ENCODE measurements around the gene PLD1. TPM values are rescaled to one million over a fixed set of nuclear protein-coding genes. Genes with fewer than 3 reads are reported as not detected.
A peak's percentile ranks its signal among the peaks of the same experiment; 100 is the strongest.

The PLD1 gene
- total RNA-seq, 2 donors from 2014 or later, result 12.8 to 15.8 TPM

DNA sequence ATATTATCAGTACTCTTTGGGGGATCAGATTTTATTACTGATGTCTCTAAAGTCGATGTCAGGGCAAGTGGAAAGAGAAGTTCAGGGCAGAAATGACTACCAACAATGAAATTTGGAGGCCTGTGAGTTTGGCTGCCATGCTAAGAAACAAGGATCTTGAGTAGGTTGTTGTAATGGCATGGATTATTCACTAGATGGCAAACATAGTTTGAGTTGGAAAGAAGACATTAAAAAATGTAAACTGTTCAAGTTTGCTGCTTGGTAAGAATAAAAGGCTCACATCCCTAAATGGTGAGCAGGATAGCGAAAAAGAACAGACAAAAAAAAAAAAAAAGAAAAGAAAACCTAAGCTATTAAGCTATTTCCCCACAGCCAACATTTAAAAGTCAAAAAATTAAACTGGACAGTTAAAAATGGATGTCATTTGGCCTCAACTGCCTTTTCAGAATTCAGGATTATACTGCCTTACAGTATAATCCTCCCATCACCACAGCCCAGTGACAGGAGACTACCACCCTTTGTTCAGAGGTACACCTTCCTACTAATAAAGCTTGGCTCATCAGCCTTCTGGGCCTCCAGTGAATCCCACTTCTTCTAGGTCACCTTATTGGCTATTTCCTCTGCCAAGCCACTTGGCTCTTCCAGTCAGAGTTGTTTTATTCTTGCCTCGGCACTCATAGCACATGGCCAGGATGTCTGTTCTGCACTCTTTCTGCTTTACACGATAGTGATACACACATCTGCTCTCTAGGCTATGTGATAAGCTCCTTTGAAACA lies 163.7 kb downstream of the PLD1 start:
- TF ChIP-seq POLR2AphosphoS5 (IDR thresholded peaks at IDR 0.05), result no peak
- TF ChIP-seq, protein P1, sequence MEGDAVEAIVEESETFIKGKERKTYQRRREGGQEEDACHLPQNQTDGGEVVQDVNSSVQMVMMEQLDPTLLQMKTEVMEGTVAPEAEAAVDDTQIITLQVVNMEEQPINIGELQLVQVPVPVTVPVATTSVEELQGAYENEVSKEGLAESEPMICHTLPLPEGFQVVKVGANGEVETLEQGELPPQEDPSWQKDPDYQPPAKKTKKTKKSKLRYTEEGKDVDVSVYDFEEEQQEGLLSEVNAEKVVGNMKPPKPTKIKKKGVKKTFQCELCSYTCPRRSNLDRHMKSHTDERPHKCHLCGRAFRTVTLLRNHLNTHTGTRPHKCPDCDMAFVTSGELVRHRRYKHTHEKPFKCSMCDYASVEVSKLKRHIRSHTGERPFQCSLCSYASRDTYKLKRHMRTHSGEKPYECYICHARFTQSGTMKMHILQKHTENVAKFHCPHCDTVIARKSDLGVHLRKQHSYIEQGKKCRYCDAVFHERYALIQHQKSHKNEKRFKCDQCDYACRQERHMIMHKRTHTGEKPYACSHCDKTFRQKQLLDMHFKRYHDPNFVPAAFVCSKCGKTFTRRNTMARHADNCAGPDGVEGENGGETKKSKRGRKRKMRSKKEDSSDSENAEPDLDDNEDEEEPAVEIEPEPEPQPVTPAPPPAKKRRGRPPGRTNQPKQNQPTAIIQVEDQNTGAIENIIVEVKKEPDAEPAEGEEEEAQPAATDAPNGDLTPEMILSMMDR (IDR thresholded peaks at IDR 0.05), result peak in 3 of 4 experiments; percentile 53 to 76 (median 71)
- WGBS, result 28% methylated on average over 4 of the region's 4 CpGs
- intact Hi-C loops (cut with DNase I), result loop anchor here (2.0 to 10.0 kb wide), 4 partner anchors 126 to 828 kb away; partner anchors contain the start of gene FNDC3B

DNA sequence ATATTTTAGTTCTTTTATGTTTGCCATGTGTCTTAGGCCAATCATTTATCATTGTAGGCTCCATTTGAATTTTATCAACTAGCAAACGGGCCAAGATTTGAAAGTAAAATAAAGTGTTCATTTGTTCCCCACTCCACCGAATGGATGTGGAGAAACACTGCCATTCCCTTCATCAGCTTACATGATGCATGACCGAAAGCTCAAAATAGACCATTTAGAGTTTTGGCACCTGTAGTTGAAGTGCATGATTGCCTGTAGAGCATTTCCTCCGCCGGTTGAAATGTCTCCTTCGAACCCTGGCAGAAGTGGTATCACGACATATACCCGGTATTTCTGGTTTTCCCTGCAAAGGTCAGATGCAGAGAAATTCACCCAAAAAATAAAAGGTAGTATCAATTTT lies 165.6 kb downstream of the PLD1 start:
- Histone ChIP-seq H3K36me3 (no peaks in the 10 kb centered on the region), H3K27ac (no peak overlapping the region), H3K4me3 (no peak overlapping the region), H3K4me1 (replicated peaks) (no peaks in the 10 kb centered on the region), H3K9me3 (no peaks in the 10 kb centered on the region), H3K27me3 (replicated peaks; ENCODE audit: insufficient read depth) (no peaks in the 10 kb centered on the region)
- 92% methylated on average over 8 of the region's 8 CpGs for WGBS
- TF ChIP-seq, protein P1 (IDR thresholded peaks at IDR 0.05), result no peak
- TF ChIP-seq POLR2A (IDR thresholded peaks at IDR 0.05) (no peak), POLR2AphosphoS5 (IDR thresholded peaks at IDR 0.05) (no peak)
- no peak for DNase-seq (ENCODE audit: low spot score)
- intact Hi-C loops (cut with DNase I), result loop anchor here (5.0 to 10.0 kb wide), 4 partner anchors 188 to 830 kb away; partner anchors contain the start of gene FNDC3B

More for the DNA sequence above, 163.7 kb downstream of the PLD1 start:
- H3K27ac ChIP-seq, result no peak overlapping the region
- no peak overlapping the region for H3K4me3 ChIP-seq
- DNase-seq (ENCODE audit: low spot score), result no peak
- H3K27me3 ChIP-seq (replicated peaks; ENCODE audit: insufficient read depth), result no peaks in the 10 kb centered on the region
- H3K36me3 ChIP-seq, result no peaks in the 10 kb centered on the region
- no peaks in the 10 kb centered on the region for H3K4me1 ChIP-seq (replicated peaks)
- no peaks in the 10 kb centered on the region for H3K9me3 ChIP-seq

DNA sequence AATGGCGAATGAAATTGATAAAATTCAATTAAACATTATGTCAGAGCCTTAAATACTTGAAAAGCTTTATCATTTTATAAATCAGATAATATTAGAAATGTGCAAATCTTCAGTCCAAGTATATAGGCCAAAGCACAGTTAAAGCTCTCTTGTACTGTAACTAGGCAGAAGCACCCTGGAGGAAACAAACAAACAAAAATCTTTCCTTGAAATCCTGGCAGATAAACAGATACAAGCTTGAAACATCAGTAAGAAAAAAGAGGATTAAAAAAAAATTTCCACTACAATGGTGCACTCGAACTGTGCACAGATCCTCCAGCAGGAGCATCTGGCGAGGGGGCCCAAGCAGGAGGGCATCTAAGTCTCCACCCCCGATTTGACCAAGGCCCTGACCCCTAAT lies 166.6 kb downstream of the PLD1 start:
- Histone ChIP-seq H3K27ac (no peak overlapping the region), H3K36me3 (no peaks in the 10 kb centered on the region), H3K4me3 (no peak overlapping the region), H3K4me1 (replicated peaks) (no peaks in the 10 kb centered on the region), H3K27me3 (replicated peaks; ENCODE audit: insufficient read depth) (no peaks in the 10 kb centered on the region), H3K9me3 (no peaks in the 10 kb centered on the region)
- TF ChIP-seq, protein P1 (IDR thresholded peaks at IDR 0.05), result no peak
- no peak for TF ChIP-seq POLR2AphosphoS5 (IDR thresholded peaks at IDR 0.05)
- no peak for TF ChIP-seq POLR2A (IDR thresholded peaks at IDR 0.05)
- intact Hi-C loops (cut with DNase I), result loop anchor here (5.0 to 10.0 kb wide), 3 partner anchors 391 to 831 kb away; partner anchors contain the start of gene FNDC3B
- DNase-seq (ENCODE audit: low spot score), result no peak
- 86% methylated on average over 4 of the region's 4 CpGs for WGBS

DNA sequence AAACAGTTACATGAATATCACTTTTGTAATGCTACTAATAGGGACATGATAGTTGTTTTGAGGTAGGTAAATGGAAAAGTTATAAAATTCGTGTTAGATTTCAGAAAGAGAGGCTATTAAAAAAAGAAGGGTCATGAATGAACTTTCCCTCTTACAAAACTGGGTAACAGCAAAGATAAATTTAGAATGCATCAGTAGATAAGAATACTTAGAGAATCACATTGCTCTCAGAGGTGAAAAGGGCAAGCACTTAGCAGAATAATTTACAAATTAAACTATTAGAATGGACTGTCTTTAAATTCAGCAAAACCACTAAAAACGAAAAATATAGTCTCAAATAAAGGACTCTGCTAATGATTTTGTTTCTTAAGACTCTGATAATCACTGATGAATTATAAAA lies 167.2 kb downstream of the PLD1 start:
- no peaks in the 10 kb centered on the region for H3K9me3 ChIP-seq
- no peak overlapping the region for H3K4me3 ChIP-seq
- no peak for TF ChIP-seq POLR2A (IDR thresholded peaks at IDR 0.05)
- TF ChIP-seq, protein P1 (IDR thresholded peaks at IDR 0.05), result no peak
- no peak for TF ChIP-seq POLR2AphosphoS5 (IDR thresholded peaks at IDR 0.05)
- H3K27me3 ChIP-seq (replicated peaks; ENCODE audit: insufficient read depth), result no peaks in the 10 kb centered on the region
- H3K4me1 ChIP-seq (replicated peaks), result no peaks in the 10 kb centered on the region
- DNase-seq (ENCODE audit: low spot score), result no peak
- no peaks in the 10 kb centered on the region for H3K36me3 ChIP-seq
- 67% methylated on average over 2 of the region's 2 CpGs for WGBS
- intact Hi-C loops (cut with DNase I), result loop anchor here (5.0 to 10.0 kb wide), 3 partner anchors 392 to 832 kb away; partner anchors contain the start of gene FNDC3B
- no peak overlapping the region for H3K27ac ChIP-seq
